Activated CD4-positive, alpha-beta T cell treated with anti-CD3 and anti-CD28 coated beads, Interleukin-2, amount 50 U/mL, for 4 hours (primary cell): ENCODE data around the gene VKORC1L1.
A peak's percentile ranks its signal among the peaks of the same experiment; 100 is the strongest.
"Not testable (repeated sequence)": the region's sequence is repeated elsewhere in the genome, so short reads cannot be mapped to it uniquely, and the experiment has no call there.

Source experiments
- DNase-seq, 2 experiments: peaks; one replicate each; pipeline ENCODE4 v3.0.0-alpha.2; 2020

The VKORC1L1 gene

GRCh38 chr7:65979583-65980477, 107.0 kb downstream of the VKORC1L1 start:
- no peak for DNase-seq

GRCh38 chr7:65980478-65981250, 107.8 kb downstream of the VKORC1L1 start:
- DNase-seq, result peak in 1 of 2 experiments; percentile 4

GRCh38 chr7:65981965-65982792, 109.3 kb downstream of the VKORC1L1 start, which contains the start of gene GUSB:
Gene GUSB, minus strand, starts transcription at chr7:65982213. Its CDS starts 30 bp downstream, at chr7:65982183.
- peak; percentile 86 for DNase-seq

- no peak for DNase-seq
Measured at GRCh38 chr7:65983965-65984658, 111.2 kb downstream of the VKORC1L1 start.

- DNase-seq, result no peak
Measured at GRCh38 chr7:65988084-65988483, 115.2 kb downstream of the VKORC1L1 start.

GRCh38 chr7:65988503-65988902, 115.6 kb downstream of the VKORC1L1 start:
- not testable (repeated sequence) for DNase-seq

GRCh38 chr7:65989694-65990080, 116.8 kb downstream of the VKORC1L1 start:
- no peak for DNase-seq

- DNase-seq, result not testable (repeated sequence)
Measured at GRCh38 chr7:65991829-65992228, 119.0 kb downstream of the VKORC1L1 start.

- DNase-seq, result no peak
Measured at GRCh38 chr7:65992526-65992925, 119.7 kb downstream of the VKORC1L1 start.

GRCh38 chr7:65994984-65995383, 122.1 kb downstream of the VKORC1L1 start:
- DNase-seq, result not testable (repeated sequence)

GRCh38 chr7:66000823-66001417, 128.0 kb downstream of the VKORC1L1 start:
- DNase-seq, result not testable (repeated sequence)

- DNase-seq, result not testable (repeated sequence)
Measured at GRCh38 chr7:66005115-66005671, 132.3 kb downstream of the VKORC1L1 start.

- no peak for DNase-seq
Measured at GRCh38 chr7:66007232-66007631, 134.4 kb downstream of the VKORC1L1 start.
